ENCODE measurements around the gene FOXI1. TPM values are rescaled to one million over a fixed set of nuclear protein-coding genes. Genes with fewer than 3 reads are reported as not detected.

The FOXI1 gene
- total RNA-seq, 4 donors from 2014 or later, result 2.4 to 4.9 (median 3.9) TPM

DNA sequence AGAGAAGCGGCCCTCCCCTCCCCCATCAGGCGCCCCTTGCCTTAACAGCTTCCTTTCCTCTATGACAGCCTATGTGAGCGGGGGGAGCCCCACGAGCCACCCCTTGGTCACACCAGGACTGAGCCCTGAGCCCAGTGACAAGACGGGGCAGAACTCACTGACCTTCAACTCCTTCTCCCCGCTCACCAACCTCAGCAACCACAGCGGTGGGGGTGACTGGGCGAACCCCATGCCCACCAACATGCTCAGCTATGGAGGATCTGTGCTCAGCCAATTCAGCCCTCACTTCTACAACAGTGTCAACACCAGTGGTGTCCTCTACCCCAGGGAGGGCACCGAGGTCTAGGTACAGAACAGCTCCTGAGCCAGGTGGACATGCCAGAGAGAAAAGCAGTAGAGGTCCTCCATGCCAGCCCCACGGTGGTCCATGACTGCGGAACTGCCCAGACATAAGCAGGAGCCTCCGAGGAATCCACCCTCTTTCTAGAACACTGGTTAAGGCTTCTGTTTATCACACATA, 2.6 kb downstream of the FOXI1 start:
- TF ChIP-seq EP300 (IDR thresholded peaks at IDR 0.05), result no peak
- no peak for TF ChIP-seq POLR2A (IDR thresholded peaks at IDR 0.05)
- no peak for TF ChIP-seq POLR2AphosphoS5 (IDR thresholded peaks at IDR 0.05)
- TF ChIP-seq CTCF (IDR thresholded peaks at IDR 0.05), result no peak
- Histone ChIP-seq H3K4me3 (no peak overlapping the region), H3K4me1 (no peaks in the 10 kb centered on the region), H3K27me3 (peaks cover 4% of the 10 kb centered on the region), H3K9me3 (no peaks in the 10 kb centered on the region), H3K36me3 (no peaks in the 10 kb centered on the region), H3K27ac (no peak overlapping the region)
- no peak for DNase-seq (ENCODE audit: low spot score in 2 of 2)
- 82% methylated on average over 6 of the region's 12 CpGs for WGBS

GRCh38 chr5:170109059-170110031, 3.6 kb downstream of the FOXI1 start:
- Histone ChIP-seq H3K4me3 (no peak overlapping the region), H3K36me3 (no peaks in the 10 kb centered on the region), H3K4me1 (no peaks in the 10 kb centered on the region), H3K27ac (no peak overlapping the region), H3K27me3 (peaks cover 4% of the 10 kb centered on the region), H3K9me3 (no peaks in the 10 kb centered on the region)
- DNase-seq (ENCODE audit: low spot score in 2 of 2), result no peak
- 73% methylated on average over 7 of the region's 7 CpGs for WGBS
- no peak for TF ChIP-seq POLR2AphosphoS5 (IDR thresholded peaks at IDR 0.05)
- TF ChIP-seq CTCF (IDR thresholded peaks at IDR 0.05), result no peak
- TF ChIP-seq POLR2A (IDR thresholded peaks at IDR 0.05), result no peak

- no peaks in the 10 kb centered on the region for H3K4me1 ChIP-seq
- peaks cover 4% of the 10 kb centered on the region for H3K27me3 ChIP-seq
- H3K36me3 ChIP-seq, result no peaks in the 10 kb centered on the region
- WGBS, result 71% methylated on average over 3 of the region's 3 CpGs
- TF ChIP-seq CTCF (IDR thresholded peaks at IDR 0.05) (no peak), EP300 (IDR thresholded peaks at IDR 0.05) (no peak), POLR2A (IDR thresholded peaks at IDR 0.05) (no peak), POLR2AphosphoS5 (IDR thresholded peaks at IDR 0.05) (no peak)
- H3K4me3 ChIP-seq, result no peak overlapping the region
- DNase-seq (ENCODE audit: low spot score in 2 of 2), result no peak
- H3K27ac ChIP-seq, result no peak overlapping the region
- peaks cover 3% of the 10 kb centered on the region for H3K9me3 ChIP-seq
Observed at GRCh38 chr5:170110403-170111087, 4.8 kb downstream of the FOXI1 start.

DNA sequence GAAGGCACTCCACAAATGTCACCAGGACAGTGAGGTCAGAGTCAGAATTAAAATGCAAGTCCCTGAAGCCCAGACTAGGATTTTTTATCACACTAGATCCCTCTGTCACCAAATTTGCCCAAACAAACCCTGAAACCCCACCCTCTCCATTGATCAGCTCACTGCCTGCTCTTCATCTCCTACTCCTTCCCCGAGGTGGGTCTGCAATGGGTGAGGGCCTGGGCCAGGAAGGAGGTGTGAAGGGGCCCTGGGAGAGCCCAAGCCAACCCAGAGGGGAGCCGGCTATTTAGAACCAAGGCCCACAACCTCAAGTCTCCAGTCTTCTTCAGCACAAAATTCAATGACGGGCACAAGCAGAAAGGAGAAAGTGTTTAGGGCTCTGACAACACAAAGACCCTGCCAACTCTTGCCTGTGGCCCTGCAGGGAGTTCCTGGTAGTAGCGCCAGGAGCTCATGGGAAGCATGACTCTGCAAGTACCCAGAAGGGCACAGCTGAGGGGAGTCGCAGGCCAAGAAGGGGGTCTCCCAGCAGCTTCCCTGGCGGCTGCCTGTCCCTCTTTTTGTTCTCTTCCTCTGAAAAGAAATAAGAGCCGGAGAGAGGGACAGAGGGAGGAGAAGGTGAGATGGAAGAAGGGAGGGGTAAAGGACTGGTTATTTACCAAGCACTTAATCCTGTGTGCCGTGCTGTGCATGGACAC, 5.5 kb downstream of the FOXI1 start:
- 56% methylated on average over 8 of the region's 8 CpGs for WGBS
- TF ChIP-seq CTCF (IDR thresholded peaks at IDR 0.05) (no peak), EP300 (IDR thresholded peaks at IDR 0.05) (no peak), POLR2A (IDR thresholded peaks at IDR 0.05) (no peak)
- H3K4me3 ChIP-seq, result no peak overlapping the region
- H3K27me3 ChIP-seq, result no peaks in the 10 kb centered on the region
- no peak overlapping the region for H3K27ac ChIP-seq
- H3K9me3 ChIP-seq, result peaks cover 3% of the 10 kb centered on the region
- DNase-seq (ENCODE audit: low spot score in 2 of 2), result no peak
- no peaks in the 10 kb centered on the region for H3K4me1 ChIP-seq
- no peaks in the 10 kb centered on the region for H3K36me3 ChIP-seq

Measured in suprapubic skin (tissue), 4 donors.